22Rv1 (cell line): Measurements from ENCODE around the gene DIP2B.
A peak's percentile ranks its signal among the peaks of the same experiment; 100 is the strongest.

Experiments used
- H3K27ac ChIP-seq: fragments of 450-650 bp; 2 replicates; pipeline ENCODE4 v1.5.1; 2017
- CTCF ChIP-seq: fragments of 450-650 bp; IDR thresholded peaks from 2 replicates; pipeline ENCODE4 v1.5.1; 2017; ENCODE audit warnings: mild to moderate bottlenecking
- ZFX ChIP-seq: fragments of 450-650 bp; IDR thresholded peaks from 2 replicates; pipeline ENCODE4 v1.6.1; 2017; ENCODE audit warnings: antibody characterized with exemption, borderline replicate concordance

DIP2B gene

GRCh38 chr12:50765095-50765911, 260.5 kb downstream of the DIP2B start:
- H3K27ac ChIP-seq, result peak overlapping the region; percentile 97

GRCh38 chr12:50768391-50768790, 263.6 kb downstream of the DIP2B start:
- no peak for TF ChIP-seq CTCF
- no peak for TF ChIP-seq ZFX
- peak overlapping the region; percentile 36 for H3K27ac ChIP-seq

More at GRCh38 chr12:50765095-50765911, 260.5 kb downstream of the DIP2B start:
- TF ChIP-seq ZFX (no peak), CTCF (peak; percentile 96)

GRCh38 chr12:50768813-50769212, 264.0 kb downstream of the DIP2B start:
- H3K27ac ChIP-seq, result peak overlapping the region; percentile 36

GRCh38 chr12:50771409-50771808, 266.6 kb downstream of the DIP2B start:
- H3K27ac ChIP-seq, result no peak overlapping the region
- TF ChIP-seq ZFX (no peak), CTCF (no peak)

GRCh38 chr12:50772470-50772869, 267.7 kb downstream of the DIP2B start:
- H3K27ac ChIP-seq, result no peak overlapping the region
- no peak for TF ChIP-seq ZFX
- no peak for TF ChIP-seq CTCF

GRCh38 chr12:50772877-50773276, 268.1 kb downstream of the DIP2B start:
- no peak for TF ChIP-seq CTCF
- no peak for TF ChIP-seq ZFX
- no peak overlapping the region for H3K27ac ChIP-seq

- TF ChIP-seq CTCF (no peak), ZFX (no peak)
- H3K27ac ChIP-seq, result no peak overlapping the region
Measured at GRCh38 chr12:50775251-50775650, 270.5 kb downstream of the DIP2B start.
